ENCODE results near the gene PHACTR1.

DNA sequence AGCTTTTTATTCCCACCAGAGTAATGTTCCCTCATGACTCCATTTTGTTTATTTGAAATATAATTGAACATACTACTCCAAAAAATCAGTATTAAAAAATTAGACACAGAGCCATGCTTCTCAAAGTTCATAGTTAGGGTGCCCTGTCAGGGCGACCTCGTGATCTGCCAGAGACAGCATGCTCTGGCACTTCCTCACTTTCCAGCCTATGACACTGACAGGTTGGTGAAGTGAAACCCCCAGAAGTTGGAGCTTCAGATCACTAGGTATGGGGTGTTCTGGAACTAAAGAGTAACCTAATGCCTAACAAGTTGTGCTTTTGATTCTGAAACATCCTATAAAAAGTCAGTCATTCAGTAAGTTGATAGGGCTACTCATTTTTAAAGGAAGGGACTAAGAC, 518.8 kb downstream of the PHACTR1 start:
- TF ChIP-seq TAF1 (IDR thresholded peaks at IDR 0.05; ENCODE audit: low read depth, low read length) = no peak
- TF ChIP-seq POLR2A (IDR thresholded peaks at IDR 0.05; ENCODE audit: low read depth, low read length) = no peak

Measured in GM12891 (cell line).